ENCODE data around the gene C1QL1.

GRCh38 chr17:44966348-44967025 is 1.6 kb downstream of the C1QL1 start:
- TF ChIP-seq EZH2 (IDR thresholded peaks at IDR 0.05; ENCODE audit: borderline replicate concordance, low read depth, low read length, severe bottlenecking): no peak
- TF ChIP-seq CTCF (IDR thresholded peaks at IDR 0.05; ENCODE audit: borderline replicate concordance, extremely low read depth, low read length, poor library complexity, severe bottlenecking): no peak
